Measurements from ENCODE around the gene FAM81A. TPM values are rescaled to one million over a fixed set of nuclear protein-coding genes. Genes with fewer than 3 reads are reported as not detected.

The FAM81A gene
- total and polyA plus RNA-seq, 9 of the 15 experiments (the other 6 are each of a cell fraction or from before 2014, with no cell fraction given) = not detected

DNA sequence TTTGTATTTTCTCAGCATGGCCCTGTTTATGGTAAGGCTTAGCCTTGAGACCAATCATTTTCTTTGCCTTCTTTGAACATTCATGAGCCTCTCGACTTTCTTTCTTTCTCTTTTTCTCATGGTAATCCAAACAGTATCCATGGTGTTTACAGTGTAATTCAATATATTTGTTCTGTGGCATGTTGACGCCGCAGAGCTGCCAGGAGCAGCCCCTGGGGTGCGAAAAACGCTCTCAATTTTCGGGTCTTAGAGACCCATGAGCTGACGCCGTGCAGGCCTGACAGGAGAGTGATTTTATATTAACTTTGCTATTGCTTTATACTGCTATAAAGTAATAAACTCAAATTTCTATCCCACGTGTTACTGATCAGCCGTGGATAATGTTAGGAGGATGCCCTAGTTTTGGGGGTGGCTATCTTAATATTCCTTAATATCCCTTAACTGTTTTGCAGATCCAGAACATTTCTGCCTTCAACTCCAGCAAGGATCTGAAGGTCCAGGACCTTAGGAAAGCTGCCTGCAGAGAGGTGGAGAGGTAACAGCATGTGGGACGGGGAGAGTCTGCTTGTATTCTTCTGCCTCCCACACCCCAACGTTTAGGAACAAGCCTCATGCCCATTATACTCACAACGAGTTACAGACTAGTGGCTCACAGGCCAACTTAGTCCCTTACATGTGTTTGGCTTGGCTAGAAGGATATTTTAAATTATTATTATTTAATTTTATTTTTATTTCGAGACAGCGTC, 36.0 kb upstream of the FAM81A start:
- ChIA-PET POLR2A (no interaction called here), CTCF (ENCODE audit: low intra/inter-chr PET ratio) (interaction anchor here (0.6 kb wide), 1 partner anchor 778 kb away, joined by 7 read pairs; no protein-coding TSS in a partner anchor)
- H2AFZ ChIP-seq (ENCODE audit: low read depth, low read length) = no peak overlapping the region
- no TSS peak for BruUV-seq (replicated peaks)
- no peaks in the 10 kb centered on the region for H3K9me1 ChIP-seq (ENCODE audit: control insufficient read depth, insufficient read depth, low read length)
- no peak for DNase-seq (ENCODE audit: extremely low read depth in 1 of 4, low spot score in 3 of 4)
- WGBS (ENCODE audit: insufficient coverage, low coverage, missing lambda C conversion rate) = under 1% methylated on average over 15 of the region's 15 CpGs
- H3K27me3 ChIP-seq (ENCODE audit: control insufficient read depth in 2 of 2, insufficient read depth in 2 of 2, low read length in 2 of 2) = peaks cover 19 to 40% of the 10 kb centered on the region in 2 experiments
- H3K9ac ChIP-seq (ENCODE audit: insufficient read depth in 1 of 2, low read depth in 2 of 2, low read length in 2 of 2) = no peak overlapping the region
- H3K4me2 ChIP-seq (ENCODE audit: insufficient read depth, low read length) = no peak overlapping the region
- no peaks in the 10 kb centered on the region for H3K4me1 ChIP-seq (replicated peaks in 1 of 2; ENCODE audit: control insufficient read depth in 2 of 2, insufficient read depth in 2 of 2, low read length in 2 of 2)
- no peaks in the 10 kb centered on the region for H4K20me1 ChIP-seq (replicated peaks; ENCODE audit: control insufficient read depth, insufficient read depth, low read length)
- in situ Hi-C loops (cut with MboI) (no loop called here), intact Hi-C loops (cut with micrococcal nuclease) (no loop called here)
- no peak for ATAC-seq
- H3K9me3 ChIP-seq (replicated peaks; ENCODE audit: control insufficient read depth, insufficient read depth, low read depth, low read length) = no peaks in the 10 kb centered on the region
- no peak overlapping the region for H3K4me3 ChIP-seq
- H3K79me2 ChIP-seq (ENCODE audit: control insufficient read depth, insufficient read depth, low read length) = no peaks in the 10 kb centered on the region
- H3K36me3 ChIP-seq (ENCODE audit: control insufficient read depth, insufficient read depth, low read length) = no peaks in the 10 kb centered on the region
- no peak overlapping the region for H3K27ac ChIP-seq (ENCODE audit: extremely low read depth, low read depth, low read length)
- no peak for TF ChIP-seq SMAD4 (CRISPR knock-in tag; conservative IDR thresholded peaks at IDR 0.05)
- no peak for TF ChIP-seq SNRNP70 (optimal IDR thresholded peaks at IDR 0.05; ENCODE audit: low read depth, low read length)
- TF ChIP-seq GATA2 (CRISPR knock-in tag; IDR thresholded peaks at IDR 0.05) = no peak
- TF ChIP-seq BDP1 (IDR thresholded peaks at IDR 0.05; ENCODE audit: insufficient read depth, insufficient read length) = no peak
- TF ChIP-seq NFXL1 (CRISPR knock-in tag; IDR thresholded peaks at IDR 0.05) = no peak
- no peak for TF ChIP-seq CSDE1 (IDR thresholded peaks at IDR 0.05)
- TF ChIP-seq MTA1 (IDR thresholded peaks at IDR 0.05; ENCODE audit: borderline replicate concordance) = no peak
- TF ChIP-seq, protein P1, sequence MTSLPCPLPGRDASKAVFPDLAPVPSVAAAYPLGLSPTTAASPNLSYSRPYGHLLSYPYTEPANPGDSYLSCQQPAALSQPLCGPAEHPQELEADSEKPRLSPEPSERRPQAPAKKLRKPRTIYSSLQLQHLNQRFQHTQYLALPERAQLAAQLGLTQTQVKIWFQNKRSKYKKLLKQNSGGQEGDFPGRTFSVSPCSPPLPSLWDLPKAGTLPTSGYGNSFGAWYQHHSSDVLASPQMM (CRISPR knock-in tag; IDR thresholded peaks at IDR 0.05) = no peak
- no peak for TF ChIP-seq ZNF445 (CRISPR knock-in tag; IDR thresholded peaks at IDR 0.05; ENCODE audit: low read depth)
- TF ChIP-seq, protein P2, sequence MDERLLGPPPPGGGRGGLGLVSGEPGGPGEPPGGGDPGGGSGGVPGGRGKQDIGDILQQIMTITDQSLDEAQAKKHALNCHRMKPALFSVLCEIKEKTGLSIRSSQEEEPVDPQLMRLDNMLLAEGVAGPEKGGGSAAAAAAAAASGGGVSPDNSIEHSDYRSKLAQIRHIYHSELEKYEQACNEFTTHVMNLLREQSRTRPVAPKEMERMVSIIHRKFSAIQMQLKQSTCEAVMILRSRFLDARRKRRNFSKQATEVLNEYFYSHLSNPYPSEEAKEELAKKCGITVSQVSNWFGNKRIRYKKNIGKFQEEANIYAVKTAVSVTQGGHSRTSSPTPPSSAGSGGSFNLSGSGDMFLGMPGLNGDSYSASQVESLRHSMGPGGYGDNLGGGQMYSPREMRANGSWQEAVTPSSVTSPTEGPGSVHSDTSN (CRISPR knock-in tag; IDR thresholded peaks at IDR 0.05; ENCODE audit: low read depth) = no peak
- TF ChIP-seq, protein P2 (tag; conservative IDR thresholded peaks at IDR 0.05; ENCODE audit: low read depth) = no peak
- no peak for TF ChIP-seq NCOA4 (IDR thresholded peaks at IDR 0.05; ENCODE audit: partially characterized antibody)
- TF ChIP-seq PPARD (CRISPR knock-in tag; IDR thresholded peaks at IDR 0.05) = no peak
- TF ChIP-seq, protein P3, sequence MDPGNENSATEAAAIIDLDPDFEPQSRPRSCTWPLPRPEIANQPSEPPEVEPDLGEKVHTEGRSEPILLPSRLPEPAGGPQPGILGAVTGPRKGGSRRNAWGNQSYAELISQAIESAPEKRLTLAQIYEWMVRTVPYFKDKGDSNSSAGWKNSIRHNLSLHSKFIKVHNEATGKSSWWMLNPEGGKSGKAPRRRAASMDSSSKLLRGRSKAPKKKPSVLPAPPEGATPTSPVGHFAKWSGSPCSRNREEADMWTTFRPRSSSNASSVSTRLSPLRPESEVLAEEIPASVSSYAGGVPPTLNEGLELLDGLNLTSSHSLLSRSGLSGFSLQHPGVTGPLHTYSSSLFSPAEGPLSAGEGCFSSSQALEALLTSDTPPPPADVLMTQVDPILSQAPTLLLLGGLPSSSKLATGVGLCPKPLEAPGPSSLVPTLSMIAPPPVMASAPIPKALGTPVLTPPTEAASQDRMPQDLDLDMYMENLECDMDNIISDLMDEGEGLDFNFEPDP (CRISPR knock-in tag; IDR thresholded peaks at IDR 0.05) = no peak
- no peak for FAIRE-seq

All from K562 (cell line).